Tibial artery (tissue), 4 donors: ENCODE measurements around the gene ATP9B.

Experiments
- DNase-seq, 2 donors: peaks; one replicate each; pipeline ENCODE4 v3.0.0-alpha.2; 2019
- H3K27ac ChIP-seq, 2 donors: fragments of 200-600 bp; sonication (generic) in 1 of 2; 1 replicate in 1 of 2; 2 replicates in 1 of 2; pipeline ENCODE4 v1.5.1; 2018 to 2019; ENCODE audit warnings: mild to moderate bottlenecking in 1 of 2
- H3K27me3 ChIP-seq, 2 donors: fragments of 200-600 bp; sonication (generic) in 1 of 2; one replicate each; pipeline versions ENCODE4 v1.5.1 to v1.6.0; 2016 to 2019
- H3K36me3 ChIP-seq, 3 donors: fragments of 200-600 bp; sonication (generic) in 2 of 3; one replicate each; pipeline ENCODE4 v1.5.1; 2016 to 2019; ENCODE audit warnings: mild to moderate bottlenecking in 2 of 3
- H3K4me1 ChIP-seq, 4 donors: fragments of 200-600 bp; sonication (generic) in 2 of 4; 1 replicate in 3 of 4; 2 replicates in 1 of 4; pipeline ENCODE4 v1.5.1; 2016 to 2019
- H3K4me3 ChIP-seq, 2 donors: fragments of 200-600 bp; sonication (generic) in 1 of 2; 1 replicate in 1 of 2; 2 replicates in 1 of 2; pipeline ENCODE4 v1.5.1; 2018 to 2019; ENCODE audit warnings: mild to moderate bottlenecking in 2 of 2
- H3K9me3 ChIP-seq, 3 donors: fragments of 200-600 bp; sonication (generic) in 1 of 3; one replicate each; pipeline ENCODE4 v1.5.1; 2016 to 2019
- intact Hi-C: fragments of 100-400 bp; cut with DNase I; formaldehyde crosslinking; loops from one replicate; pipeline ENCODE4 v1.15.0; 2023; ENCODE audit warnings: low total_unique reads
- TF ChIP-seq, protein P1 (sequence below), 2 experiments: fragments of 200-600 bp in 1 of 2; fragments of 450-650 bp in 1 of 2; IDR thresholded peaks; one replicate each; pipeline ENCODE4 v1.5.1; 2017 to 2019; ENCODE audit warnings: antibody characterized with exemption in 2 of 2, mild to moderate bottlenecking in 1 of 2, moderate library complexity in 1 of 2

Gene ATP9B

DNA sequence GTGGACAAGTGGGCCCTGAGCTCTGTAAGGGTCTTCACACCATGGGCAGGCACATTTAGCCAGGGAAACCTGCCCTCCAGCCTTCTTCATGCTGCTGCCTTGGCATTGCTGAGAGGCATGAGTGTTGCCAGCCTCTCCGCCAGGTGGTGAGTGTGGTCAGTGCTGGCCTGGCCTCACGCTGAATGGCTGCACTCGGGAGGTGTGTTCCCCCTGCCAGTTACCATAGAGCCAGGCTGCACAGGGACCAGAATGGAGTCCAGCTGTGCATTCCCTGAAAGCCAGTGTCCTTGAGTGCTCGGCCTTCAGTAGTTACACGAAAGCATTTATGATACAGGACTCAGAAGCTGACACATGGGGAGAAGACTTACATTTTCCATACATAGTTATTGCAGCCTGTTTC lies 139.7 kb downstream of the ATP9B start:
- H3K4me3 ChIP-seq = no peak overlapping the region
- TF ChIP-seq, protein P1, sequence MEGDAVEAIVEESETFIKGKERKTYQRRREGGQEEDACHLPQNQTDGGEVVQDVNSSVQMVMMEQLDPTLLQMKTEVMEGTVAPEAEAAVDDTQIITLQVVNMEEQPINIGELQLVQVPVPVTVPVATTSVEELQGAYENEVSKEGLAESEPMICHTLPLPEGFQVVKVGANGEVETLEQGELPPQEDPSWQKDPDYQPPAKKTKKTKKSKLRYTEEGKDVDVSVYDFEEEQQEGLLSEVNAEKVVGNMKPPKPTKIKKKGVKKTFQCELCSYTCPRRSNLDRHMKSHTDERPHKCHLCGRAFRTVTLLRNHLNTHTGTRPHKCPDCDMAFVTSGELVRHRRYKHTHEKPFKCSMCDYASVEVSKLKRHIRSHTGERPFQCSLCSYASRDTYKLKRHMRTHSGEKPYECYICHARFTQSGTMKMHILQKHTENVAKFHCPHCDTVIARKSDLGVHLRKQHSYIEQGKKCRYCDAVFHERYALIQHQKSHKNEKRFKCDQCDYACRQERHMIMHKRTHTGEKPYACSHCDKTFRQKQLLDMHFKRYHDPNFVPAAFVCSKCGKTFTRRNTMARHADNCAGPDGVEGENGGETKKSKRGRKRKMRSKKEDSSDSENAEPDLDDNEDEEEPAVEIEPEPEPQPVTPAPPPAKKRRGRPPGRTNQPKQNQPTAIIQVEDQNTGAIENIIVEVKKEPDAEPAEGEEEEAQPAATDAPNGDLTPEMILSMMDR (IDR thresholded peaks at IDR 0.05) = no peak
- intact Hi-C loops = no loop called here
- DNase-seq = no peak
- no peaks in the 10 kb centered on the region for H3K9me3 ChIP-seq
- no peaks in the 10 kb centered on the region for H3K27me3 ChIP-seq
- H3K27ac ChIP-seq = no peak overlapping the region
- H3K36me3 ChIP-seq = peaks cover 8 to 32% (median 17%) of the 10 kb centered on the region in 3 donors
- H3K4me1 ChIP-seq = no peaks in the 10 kb centered on the region

DNA sequence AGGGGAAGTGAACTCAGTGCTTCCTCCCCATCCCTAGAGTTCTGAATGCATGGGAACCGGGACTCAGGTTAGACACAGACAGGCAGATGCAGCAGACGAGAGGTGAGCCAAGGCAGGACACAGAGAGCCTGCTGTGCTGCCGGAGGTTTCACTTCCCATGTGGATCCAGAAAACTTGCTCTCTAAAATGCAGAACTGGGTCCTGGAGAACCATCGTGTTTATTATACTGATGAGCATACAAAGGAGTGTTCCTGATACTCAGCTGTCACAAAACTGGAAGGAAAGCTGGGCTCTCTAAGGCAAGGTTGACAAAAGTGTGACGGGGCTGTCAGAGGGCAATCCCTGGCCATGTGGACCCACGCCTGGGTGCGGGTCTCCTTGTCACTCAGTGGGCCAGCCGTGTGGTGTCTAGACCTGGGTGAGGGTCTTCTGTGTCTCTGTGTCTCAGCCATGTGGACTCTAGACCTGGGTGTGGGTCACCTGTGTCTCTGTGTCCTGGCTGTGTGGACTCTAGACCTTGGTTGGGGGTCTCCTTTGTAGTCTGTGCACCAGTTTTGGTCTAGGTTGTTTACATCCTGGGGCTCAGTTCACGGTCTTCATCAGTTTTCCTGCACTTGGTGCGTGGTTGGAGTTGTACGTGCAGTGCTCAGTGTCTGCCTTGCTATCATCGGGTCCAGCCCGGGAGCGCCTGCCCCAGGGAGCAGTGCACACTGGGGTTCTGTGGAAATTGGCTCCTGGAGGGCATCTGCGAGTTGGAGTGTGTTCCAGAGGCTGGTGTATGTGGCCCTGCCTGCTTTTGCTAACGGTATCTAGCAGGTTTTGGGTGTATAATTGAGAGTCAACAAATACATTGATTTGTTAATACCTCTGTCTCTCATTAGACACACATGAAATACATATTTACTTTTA lies 141.1 kb downstream of the ATP9B start:
- TF ChIP-seq, protein P1 (IDR thresholded peaks at IDR 0.05) = no peak
- no peaks in the 10 kb centered on the region for H3K4me1 ChIP-seq
- no peak overlapping the region for H3K4me3 ChIP-seq
- no peak for DNase-seq
- no peak overlapping the region for H3K27ac ChIP-seq
- H3K9me3 ChIP-seq = no peaks in the 10 kb centered on the region
- peaks cover 8 to 32% (median 17%) of the 10 kb centered on the region in 3 donors for H3K36me3 ChIP-seq
- intact Hi-C loops = no loop called here
- H3K27me3 ChIP-seq = no peaks in the 10 kb centered on the region

DNA sequence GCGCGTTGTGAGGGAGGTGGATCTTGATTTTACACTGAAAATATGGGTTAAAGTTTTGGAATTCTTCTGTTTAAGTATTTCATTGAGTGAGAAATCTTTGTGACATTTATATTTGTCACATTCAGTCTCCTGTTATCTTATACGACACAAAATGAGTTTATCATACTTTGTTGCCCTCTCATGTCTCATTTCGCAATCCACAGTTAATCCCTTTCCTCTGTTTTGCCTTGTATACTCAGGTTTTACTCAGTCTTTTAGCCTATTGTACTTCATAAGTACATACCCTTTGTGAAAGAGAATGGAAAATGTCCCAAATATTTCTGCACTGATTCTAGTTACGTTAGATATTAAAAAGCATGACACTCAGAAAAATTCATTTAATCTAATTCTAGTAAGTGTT lies 142.7 kb downstream of the ATP9B start:
- DNase-seq = no peak
- intact Hi-C loops = no loop called here
- Histone ChIP-seq H3K9me3 (no peaks in the 10 kb centered on the region), H3K27me3 (no peaks in the 10 kb centered on the region), H3K27ac (no peak overlapping the region), H3K4me3 (no peak overlapping the region), H3K4me1 (no peaks in the 10 kb centered on the region), H3K36me3 (peaks cover 4 to 31% (median 15%) of the 10 kb centered on the region in 3 donors)
- TF ChIP-seq, protein P1 (IDR thresholded peaks at IDR 0.05) = no peak

DNA sequence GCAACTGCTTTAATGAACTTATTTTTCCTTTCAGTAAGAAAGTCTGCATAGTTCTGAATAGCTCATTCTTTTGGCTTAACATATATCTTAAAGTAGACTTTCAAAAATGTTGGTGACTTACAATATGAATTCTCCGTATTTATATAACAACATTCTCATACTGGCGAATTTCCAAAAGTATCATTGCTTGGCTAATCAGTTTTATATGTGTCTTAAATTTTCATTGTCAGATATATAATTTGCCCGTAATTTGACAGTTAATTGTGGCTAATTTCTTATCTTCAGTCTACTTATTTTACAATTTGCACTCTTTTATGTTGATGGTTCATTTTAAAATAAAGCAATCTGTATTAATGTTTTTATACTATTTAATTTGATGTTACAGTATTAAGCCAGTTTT lies 144.9 kb downstream of the ATP9B start:
- TF ChIP-seq, protein P1 (IDR thresholded peaks at IDR 0.05) = no peak
- Histone ChIP-seq H3K9me3 (no peaks in the 10 kb centered on the region), H3K27ac (no peak overlapping the region), H3K36me3 (peaks cover 0 to 23% (median 3%) of the 10 kb centered on the region in 3 donors), H3K4me3 (no peak overlapping the region), H3K27me3 (no peaks in the 10 kb centered on the region), H3K4me1 (no peaks in the 10 kb centered on the region)
- no peak for DNase-seq
- intact Hi-C loops = no loop called here

DNA sequence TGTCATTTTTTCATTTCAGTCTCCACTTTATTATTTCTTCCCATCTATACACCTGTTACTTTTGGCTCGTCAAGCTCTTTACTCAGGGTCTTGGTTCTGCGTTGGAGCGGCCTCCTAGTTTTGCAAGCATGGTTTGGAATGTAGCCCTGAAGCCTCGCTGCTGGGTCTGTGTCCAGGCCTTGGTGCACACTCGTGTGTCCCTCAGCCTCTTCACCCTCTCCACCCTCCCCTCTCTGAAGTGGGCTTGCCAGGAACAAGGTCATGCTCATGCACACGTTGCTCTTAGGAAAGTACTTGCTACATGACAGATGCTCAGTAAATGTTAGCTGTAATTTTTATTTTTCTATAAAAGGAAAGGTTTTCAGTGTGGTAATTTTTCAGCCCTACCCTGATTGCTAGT lies 147.0 kb downstream of the ATP9B start:
- TF ChIP-seq, protein P1 (IDR thresholded peaks at IDR 0.05) = no peak
- intact Hi-C loops = no loop called here
- Histone ChIP-seq H3K9me3 (no peaks in the 10 kb centered on the region), H3K27me3 (no peaks in the 10 kb centered on the region), H3K36me3 (peaks cover 0 to 13% (median 5%) of the 10 kb centered on the region in 3 donors), H3K4me3 (no peak overlapping the region), H3K27ac (no peak overlapping the region), H3K4me1 (no peaks in the 10 kb centered on the region)
- no peak for DNase-seq
